ENCODE measurements around the gene NOC4L. TPM values are rescaled to one million over a fixed set of nuclear protein-coding genes. Genes with fewer than 3 reads are reported as not detected.

Gene NOC4L
- total and polyA plus RNA-seq, 2 donors (not counting 3 experiments of a cell fraction or from before 2014, with no cell fraction given) = 19.4 to 29.4 TPM

DNA sequence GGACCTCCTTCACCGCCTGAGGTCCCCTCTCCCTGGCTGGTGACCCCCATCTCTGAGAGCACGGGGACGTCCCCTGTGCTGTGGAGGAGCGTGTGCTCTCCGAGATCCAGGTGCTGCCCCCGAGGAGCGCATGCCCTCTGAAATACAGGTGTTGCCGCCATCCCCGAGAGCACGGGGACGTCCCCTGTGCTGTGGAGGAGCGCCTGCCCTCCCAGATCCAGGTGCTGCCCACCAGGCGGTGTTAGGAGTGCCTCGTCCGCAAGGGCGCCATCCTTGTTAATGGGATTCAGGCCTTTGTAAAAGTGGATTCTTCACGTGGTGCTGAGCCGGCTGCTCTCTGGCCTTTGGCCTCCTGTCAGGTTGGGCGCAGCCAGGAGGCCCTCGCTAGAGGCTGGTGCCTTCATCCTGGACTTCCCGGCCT is 10.1 kb downstream of the NOC4L start:
- H2AFZ ChIP-seq (ENCODE audit: low read depth, low read length) = no peak overlapping the region

More for the DNA sequence above, 10.1 kb downstream of the NOC4L start:
- Histone ChIP-seq H3K27ac (ENCODE audit: insufficient read depth, low read depth, low read length) (no peak overlapping the region), H3K4me2 (ENCODE audit: insufficient read depth, low read length) (no peak overlapping the region), H3K36me3 (ENCODE audit: control insufficient read depth in 2 of 2, extremely low read depth in 1 of 2, insufficient read depth in 2 of 2, low read length in 2 of 2) (peaks cover 0 to 6% of the 10 kb centered on the region in 2 experiments), H3K4me1 (ENCODE audit: control insufficient read depth, extremely low read depth, insufficient read depth, low read length) (no peaks in the 10 kb centered on the region), H4K20me1 (replicated peaks; ENCODE audit: control insufficient read depth, extremely low read depth, insufficient read depth, low read length) (no peaks in the 10 kb centered on the region), H3K9me3 (replicated peaks; ENCODE audit: control insufficient read depth, insufficient read depth, low read length) (no peaks in the 10 kb centered on the region), H3K9ac (replicated peaks; ENCODE audit: extremely low read depth, insufficient read depth, low read length) (no peak overlapping the region), H3K9me1 (replicated peaks; ENCODE audit: control insufficient read depth, extremely low read depth, insufficient read depth, low read length) (no peaks in the 10 kb centered on the region), H3K79me2 (ENCODE audit: control insufficient read depth, insufficient read depth, low read length) (no peaks in the 10 kb centered on the region), H3K27me3 (ENCODE audit: control insufficient read depth in 2 of 2, insufficient read depth in 2 of 2, low read length in 2 of 2) (no peaks in the 10 kb centered on the region), H3K4me3 (replicated peaks in 1 of 3; ENCODE audit: insufficient read depth in 1 of 3, low read depth in 1 of 3, low read length in 3 of 3) (no peak overlapping the region)
- intact Hi-C loops (cut with micrococcal nuclease) = loop anchor here (1.0 kb wide), 2 partner anchors 65 to 370 kb away; no protein-coding TSS in a partner anchor
- ChIA-PET CTCF (interaction anchor here (0.7 to 1.8 kb wide), 41 partner anchors 8 to 462 kb away, joined by 3 to 119 read pairs (median 4); no protein-coding TSS in a partner anchor), POLR2A (interaction anchor here (0.6 kb wide), 1 partner anchor 62 kb away, joined by 3 read pairs; no protein-coding TSS in a partner anchor)
- BruUV-seq (replicated peaks) = no TSS peak
- no peak for TF ChIP-seq MAX (IDR thresholded peaks at IDR 0.05; ENCODE audit: insufficient read depth, insufficient read length)
- TF ChIP-seq EZH2 (IDR thresholded peaks at IDR 0.05; ENCODE audit: borderline replicate concordance, low read depth, low read length, severe bottlenecking) = no peak
- TF ChIP-seq GATA2 (IDR thresholded peaks at IDR 0.05; ENCODE audit: insufficient read depth, insufficient read length, low read depth, low read length) = no peak
- TF ChIP-seq POLR2A (IDR thresholded peaks at IDR 0.05; ENCODE audit: low read depth, low read length) = no peak
- TF ChIP-seq POLR2AphosphoS5 (IDR thresholded peaks at IDR 0.05; ENCODE audit: insufficient read depth, low read depth, low read length) = no peak
- TF ChIP-seq JUN (IDR thresholded peaks at IDR 0.05; ENCODE audit: borderline replicate concordance, insufficient read depth, insufficient read length, low read depth) = no peak
- TF ChIP-seq, protein P1, sequence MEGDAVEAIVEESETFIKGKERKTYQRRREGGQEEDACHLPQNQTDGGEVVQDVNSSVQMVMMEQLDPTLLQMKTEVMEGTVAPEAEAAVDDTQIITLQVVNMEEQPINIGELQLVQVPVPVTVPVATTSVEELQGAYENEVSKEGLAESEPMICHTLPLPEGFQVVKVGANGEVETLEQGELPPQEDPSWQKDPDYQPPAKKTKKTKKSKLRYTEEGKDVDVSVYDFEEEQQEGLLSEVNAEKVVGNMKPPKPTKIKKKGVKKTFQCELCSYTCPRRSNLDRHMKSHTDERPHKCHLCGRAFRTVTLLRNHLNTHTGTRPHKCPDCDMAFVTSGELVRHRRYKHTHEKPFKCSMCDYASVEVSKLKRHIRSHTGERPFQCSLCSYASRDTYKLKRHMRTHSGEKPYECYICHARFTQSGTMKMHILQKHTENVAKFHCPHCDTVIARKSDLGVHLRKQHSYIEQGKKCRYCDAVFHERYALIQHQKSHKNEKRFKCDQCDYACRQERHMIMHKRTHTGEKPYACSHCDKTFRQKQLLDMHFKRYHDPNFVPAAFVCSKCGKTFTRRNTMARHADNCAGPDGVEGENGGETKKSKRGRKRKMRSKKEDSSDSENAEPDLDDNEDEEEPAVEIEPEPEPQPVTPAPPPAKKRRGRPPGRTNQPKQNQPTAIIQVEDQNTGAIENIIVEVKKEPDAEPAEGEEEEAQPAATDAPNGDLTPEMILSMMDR (IDR thresholded peaks at IDR 0.05; ENCODE audit: extremely low read depth in 1 of 2, insufficient read depth in 1 of 2, low read depth in 1 of 2, low read length in 2 of 2) = no peak
- TF ChIP-seq FOS (IDR thresholded peaks at IDR 0.05; ENCODE audit: borderline replicate concordance, insufficient read depth, low read length) = no peak
- dilution Hi-C loops (cut with MboI; ENCODE audit: extremely low pct_ligation_motif_present, low sequenced_read_pairs) = no loop called here
- no peak for DNase-seq (ENCODE audit: low read depth, low spot score)
- FAIRE-seq = no peak
